Dedifferentiated amniotic fluid mesenchymal stem cell (primary cell): Measurements from ENCODE around the gene SEMA5A.
A peak's percentile ranks its signal among the peaks of the same experiment; 100 is the strongest.

Source experiments
- DNase-seq: peaks from one replicate; pipeline ENCODE4 v3.0.0-alpha.2; 2016; ENCODE audit errors: extremely low spot score

The SEMA5A gene

DNA sequence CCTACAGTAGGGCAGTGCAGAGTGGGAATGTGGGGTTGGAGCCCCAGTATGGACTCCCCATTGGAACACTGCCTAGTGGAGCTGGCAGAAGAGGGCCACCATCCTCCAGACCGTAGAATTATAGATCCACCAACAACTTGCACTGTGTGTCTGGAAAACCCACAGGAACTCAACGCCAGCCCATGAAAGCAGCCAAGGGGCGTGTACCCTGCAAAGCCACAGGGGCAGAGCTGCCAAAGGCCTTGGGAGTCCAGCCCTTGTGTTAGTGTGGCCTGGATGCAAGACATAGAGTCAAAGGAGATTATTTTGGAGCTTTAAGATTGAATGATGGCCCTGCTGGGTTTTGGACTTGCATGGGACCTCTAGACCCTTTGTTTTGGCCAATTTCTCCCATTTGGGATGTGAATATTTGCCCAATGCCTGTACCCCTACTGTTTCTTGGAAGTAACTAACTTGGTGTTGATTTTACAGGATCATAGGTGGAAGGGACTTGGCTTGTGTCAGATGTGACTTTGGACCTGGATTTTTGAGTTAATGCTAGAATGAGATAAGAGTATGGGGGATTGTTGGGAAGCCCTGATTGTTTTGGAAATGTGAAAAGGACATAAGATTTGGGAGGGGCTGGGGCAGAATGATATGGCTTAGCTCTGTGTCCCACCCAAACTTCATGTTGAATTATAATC is 266.8 kb downstream of the SEMA5A start:
- DNase-seq: no peak

DNA sequence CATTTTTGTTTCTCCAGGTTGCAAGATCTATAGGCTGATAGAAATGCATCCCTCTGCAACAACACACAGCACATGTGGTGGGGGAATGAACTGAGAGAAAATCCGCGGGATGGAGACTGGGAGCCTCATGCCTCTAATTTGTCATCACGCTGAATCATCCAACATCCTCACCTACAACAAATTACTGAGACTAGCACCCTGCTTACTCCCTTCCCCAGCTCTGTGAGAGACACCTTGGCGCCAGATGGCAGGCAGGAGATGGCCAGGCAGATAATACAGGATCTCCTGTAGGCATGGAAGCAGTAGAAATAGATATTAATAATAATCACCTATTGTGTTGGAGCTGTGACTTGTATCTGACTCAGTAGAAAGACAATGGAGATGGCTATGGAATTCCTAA is 276.9 kb downstream of the SEMA5A start:
- no peak for DNase-seq

DNA sequence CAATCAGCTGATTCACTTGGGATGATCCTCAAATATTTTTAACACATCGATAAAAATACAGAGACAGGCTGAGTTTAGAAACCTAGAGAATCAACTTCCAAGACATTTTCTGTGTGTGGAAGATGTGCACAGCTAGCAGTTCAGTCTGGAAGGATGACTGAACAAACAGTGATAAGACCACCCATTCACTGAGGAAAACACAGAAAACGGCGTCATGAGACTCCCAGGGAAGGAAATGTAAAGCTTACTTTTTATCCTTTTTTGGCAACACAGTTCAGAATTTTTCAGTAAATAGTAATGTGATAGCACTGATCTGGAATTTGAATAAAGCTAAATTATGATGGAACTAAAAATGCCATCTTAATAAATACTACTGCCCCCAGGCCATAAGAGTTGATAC is 277.6 kb downstream of the SEMA5A start:
- no peak for DNase-seq

GRCh38 chr5:9265441-9266287 is 280.2 kb downstream of the SEMA5A start:
- peak; percentile 82 for DNase-seq

GRCh38 chr5:9264301-9264700 is 281.6 kb downstream of the SEMA5A start:
- DNase-seq: no peak

GRCh38 chr5:9263656-9264055 is 282.2 kb downstream of the SEMA5A start:
- DNase-seq: no peak

DNA sequence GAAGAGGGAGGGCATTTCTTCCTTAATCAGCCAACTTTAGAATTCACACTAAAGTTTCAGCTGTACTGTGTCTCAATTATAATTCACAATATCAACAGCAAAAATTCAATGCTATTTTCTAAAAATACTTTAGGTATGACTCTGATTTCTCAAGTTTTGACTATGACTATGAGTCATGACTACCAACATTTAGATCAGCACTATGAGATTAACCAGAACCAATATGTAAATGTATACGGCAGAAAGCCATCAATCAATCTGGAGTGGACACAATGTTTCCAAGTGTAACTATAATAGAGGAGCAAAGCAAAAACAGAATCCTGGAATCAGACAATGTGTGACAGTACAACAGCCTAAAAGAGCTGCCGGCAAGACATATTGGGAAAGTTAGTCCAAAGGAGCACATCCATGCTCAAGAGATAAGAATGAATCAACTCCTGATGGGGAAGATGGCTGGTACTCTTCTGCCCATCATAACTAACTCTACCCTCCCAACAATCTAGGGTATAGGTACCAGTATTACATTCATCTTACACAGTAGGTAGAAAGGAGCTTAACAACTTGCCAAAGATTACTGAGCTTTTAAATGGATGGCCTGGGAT is 294.4 kb downstream of the SEMA5A start:
- peak; percentile 26 for DNase-seq

DNA sequence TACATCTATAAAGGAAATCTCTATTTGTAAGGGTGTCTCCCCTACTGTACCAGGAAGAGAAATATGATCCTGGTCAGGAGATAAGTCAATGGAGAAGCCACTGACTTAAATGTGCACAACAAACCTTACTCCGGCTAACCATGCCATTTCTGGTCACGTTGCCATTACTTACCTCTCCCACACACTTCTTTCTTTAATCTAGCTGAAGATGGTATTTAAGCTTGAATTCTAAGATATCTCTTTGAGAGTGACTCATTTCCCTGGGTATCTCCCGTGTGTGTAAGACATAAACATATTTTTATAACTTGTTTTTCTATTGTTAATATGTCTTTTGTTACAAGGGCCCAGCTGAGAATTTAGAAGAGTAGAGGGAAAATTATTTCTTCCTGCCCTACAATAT is 296.6 kb downstream of the SEMA5A start:
- DNase-seq: no peak

- no peak for DNase-seq
These were observed 300.8 kb downstream of the SEMA5A start for GRCh38 chr5:9245071-9245470.

- no peak for DNase-seq
These were observed 301.5 kb downstream of the SEMA5A start for GRCh38 chr5:9244417-9244816.

GRCh38 chr5:9241479-9242305 is 304.2 kb downstream of the SEMA5A start:
- no peak for DNase-seq

GRCh38 chr5:9240431-9240830 is 305.4 kb downstream of the SEMA5A start:
- DNase-seq: no peak

GRCh38 chr5:9239626-9240025 is 306.2 kb downstream of the SEMA5A start:
- peak; percentile 49 for DNase-seq

- DNase-seq: no peak
These were observed 306.8 kb downstream of the SEMA5A start for GRCh38 chr5:9239071-9239470.

- DNase-seq: peak; percentile 19
These were observed 312.2 kb downstream of the SEMA5A start for GRCh38 chr5:9233712-9234111.

- DNase-seq: no peak
These were observed 312.8 kb downstream of the SEMA5A start for GRCh38 chr5:9233035-9233434.

- no peak for DNase-seq
These were observed 314.0 kb downstream of the SEMA5A start for GRCh38 chr5:9231842-9232241.

GRCh38 chr5:9230355-9230754 is 315.5 kb downstream of the SEMA5A start:
- DNase-seq: no peak

- DNase-seq: no peak
These were observed 319.8 kb downstream of the SEMA5A start for GRCh38 chr5:9226016-9226536.

DNA sequence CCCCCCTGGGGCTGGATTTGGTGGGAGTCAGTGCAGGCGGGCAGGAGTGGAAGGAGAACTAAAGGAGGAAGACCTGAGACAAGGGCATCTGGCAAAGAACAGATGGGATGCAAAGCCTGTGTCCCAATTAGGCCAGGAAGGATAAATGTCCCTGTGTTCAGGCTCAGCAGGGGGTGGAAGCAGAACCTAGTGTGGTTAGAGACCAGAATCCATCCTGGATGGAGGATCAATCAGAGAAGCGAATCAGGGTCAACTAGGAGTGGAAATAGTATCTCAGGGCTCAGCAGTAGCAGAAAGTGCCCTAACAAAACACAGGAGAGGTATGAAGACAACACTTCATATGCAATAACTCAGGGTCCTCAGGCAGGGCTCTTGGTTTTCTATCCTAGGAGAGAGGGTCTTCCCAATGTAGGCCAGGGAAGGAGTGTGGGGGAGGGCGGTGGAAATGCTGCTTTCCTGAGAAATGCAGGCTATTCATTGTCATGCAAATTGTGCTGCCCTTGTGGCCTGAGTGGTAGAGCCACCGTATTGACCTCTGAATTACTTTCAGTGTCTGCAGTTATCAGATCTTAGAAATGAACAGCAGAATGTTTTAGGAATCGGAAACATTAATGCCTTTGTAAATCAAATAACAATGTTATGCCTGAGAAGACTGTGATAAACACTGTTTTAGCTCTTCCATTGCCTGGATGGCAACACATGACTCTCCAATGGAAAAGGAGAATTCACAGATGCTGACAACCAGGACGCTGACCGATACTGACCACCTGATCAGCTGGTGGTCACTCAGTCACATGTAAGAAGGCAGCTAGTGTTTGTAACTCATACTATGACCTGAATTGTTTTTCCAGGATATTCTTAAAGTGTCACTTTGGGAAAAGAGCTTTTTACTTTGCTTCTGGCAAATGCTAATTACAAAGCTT is 323.6 kb downstream of the SEMA5A start:
- DNase-seq: no peak

- no peak for DNase-seq
These were observed 327.5 kb downstream of the SEMA5A start for GRCh38 chr5:9218358-9218757.
